SK-N-SH (cell line): ENCODE measurements around the gene TADA2A. TPM values are rescaled to one million over a fixed set of nuclear protein-coding genes. Genes with fewer than 3 reads are reported as not detected.

Experiments
- CTCF ChIA-PET: fragments of 300-600, 350-600 bp; formaldehyde crosslinking; extraction: SDS; loops from one replicate; lab custom pipeline; 2021; lab: Yijun Ruan, JAX
- POLR2A ChIA-PET: fragments of 350-600 bp; sonication (Branson Sonifier 250); formaldehyde crosslinking; extraction: SDS; loops from one replicate; lab custom pipeline; 2020; ENCODE audit warnings: antibody characterized with exemption, inconsistent platforms; lab: Yijun Ruan, JAX
- DNase-seq: peaks from one replicate; pipeline ENCODE4 v3.0.0; 2012
- H2AFZ ChIP-seq: fragments of 200-600 bp; sonication (generic); 2 replicates; pipeline ENCODE4 v1.8.1; 2016; ENCODE audit warnings: antibody characterized with exemption, mild to moderate bottlenecking, low read depth
- H3F3A ChIP-seq: fragments of 200-600 bp; sonication (generic); replicated peaks from 2 replicates; pipeline ENCODE3; 2016; ENCODE audit warnings: antibody characterized with exemption, mild to moderate bottlenecking; ENCODE audit not compliant: insufficient read depth
- H3K27ac ChIP-seq, 2 experiments: fragments of 200-500 bp in 1 of 2; fragments of 200-600 bp in 1 of 2; sonication (Bioruptor generic) in 1 of 2; sonication (generic), shearing (Covaris generic) in 1 of 2; 2 replicates each; pipeline versions ENCODE4 v1.5.1 to v1.6.1; 2014 to 2016; ENCODE audit warnings: low read depth in 2 of 2, inconsistent platforms in 1 of 2, low read length in 1 of 2, mild to moderate bottlenecking in 1 of 2, mixed read lengths in 1 of 2
- H3K27me3 ChIP-seq: fragments of 200-600 bp; sonication (generic), shearing (Covaris generic); 2 replicates; pipeline ENCODE4 v1.6.1; 2016; ENCODE audit warnings: mixed run types; ENCODE audit not compliant: insufficient read depth
- H3K36me3 ChIP-seq, 2 experiments: fragments of 200-500 bp in 1 of 2; fragments of 200-600 bp in 1 of 2; sonication (Bioruptor generic) in 1 of 2; sonication (generic) in 1 of 2; replicated peaks in 1 of 2; 2 replicates each; pipeline versions ENCODE3 to v1.5.1; 2014 to 2016; ENCODE audit warnings: low read length in 1 of 2, mild to moderate bottlenecking in 1 of 2; ENCODE audit not compliant: insufficient read depth in 2 of 2, control insufficient read depth in 1 of 2
- H3K4me1 ChIP-seq, 2 experiments: fragments of 200-500 bp in 1 of 2; fragments of 200-600 bp in 1 of 2; sonication (Bioruptor generic) in 1 of 2; sonication (generic), shearing (Covaris generic) in 1 of 2; 2 replicates each; pipeline versions ENCODE4 v1.5.1 to v1.6.1; 2014 to 2016; ENCODE audit warnings: low read depth in 1 of 2, low read length in 1 of 2, mixed run types in 1 of 2; ENCODE audit not compliant: insufficient read depth in 2 of 2, control insufficient read depth in 1 of 2
- H3K4me2 ChIP-seq: fragments of 200-600 bp; sonication (generic), shearing (Covaris generic); 2 replicates; pipeline ENCODE4 v1.6.1; 2017; ENCODE audit warnings: mixed run types
- H3K4me3 ChIP-seq, 2 experiments: fragments of 200-500 bp in 1 of 2; fragments of 200-600 bp in 1 of 2; sonication (Bioruptor generic) in 1 of 2; sonication (generic), shearing (Covaris generic) in 1 of 2; 2 replicates each; pipeline versions ENCODE4 v1.5.1 to v1.8.1; 2014 to 2016; ENCODE audit warnings: low read depth in 2 of 2, inconsistent platforms in 1 of 2, low read length in 1 of 2, mild to moderate bottlenecking in 1 of 2, mixed read lengths in 1 of 2, moderate library complexity in 1 of 2
- H3K79me2 ChIP-seq: fragments of 200-600 bp; sonication (generic); 2 replicates; pipeline ENCODE4 v1.8.1; 2017; ENCODE audit warnings: mild to moderate bottlenecking; ENCODE audit not compliant: insufficient read depth
- H3K9ac ChIP-seq: fragments of 200-600 bp; sonication (generic); 2 replicates; pipeline ENCODE4 v1.6.1; 2017; ENCODE audit warnings: mixed run types
- H3K9me2 ChIP-seq: fragments of 200-600 bp; sonication (generic); 2 replicates; pipeline ENCODE4 v1.6.1; 2017; ENCODE audit warnings: mixed run types
- H3K9me3 ChIP-seq: fragments of 200-600 bp; sonication (generic); 2 replicates; pipeline ENCODE4 v1.6.1; 2017; ENCODE audit warnings: mixed run types, mild to moderate bottlenecking, moderate library complexity
- H4K20me1 ChIP-seq: fragments of 200-600 bp; sonication (generic); 2 replicates; pipeline ENCODE4 v1.6.1; 2017; ENCODE audit warnings: mild to moderate bottlenecking, mixed run types; ENCODE audit not compliant: insufficient read depth
- CHD2 ChIP-seq: fragments of 150-350 bp; IDR thresholded peaks from 2 replicates; pipeline ENCODE4 v1.6.1; 2018; ENCODE audit warnings: low read length; ENCODE audit not compliant: partially characterized antibody
- EZH2phosphoT487 ChIP-seq: fragments of 200-600 bp; sonication (generic); IDR thresholded peaks from 2 replicates; pipeline ENCODE4 v1.6.1; 2017; ENCODE audit warnings: low read depth, mixed run types, mild to moderate bottlenecking, antibody characterized with exemption, moderate library complexity, borderline replicate concordance
- FOXJ3 ChIP-seq: sonication (generic); formaldehyde crosslinking; IDR thresholded peaks from 2 replicates; pipeline ENCODE4 v1.5.1; 2020; ENCODE audit warnings: mild to moderate bottlenecking, missing genetic modification reagents
- FOXM1 ChIP-seq: IDR thresholded peaks from 2 replicates; pipeline ENCODE4 v1.4.0; 2012; ENCODE audit warnings: low read depth, mild to moderate bottlenecking
- GABPA ChIP-seq: IDR thresholded peaks from 2 replicates; pipeline ENCODE4 v1.4.0; 2012; ENCODE audit warnings: low read depth, mild to moderate bottlenecking
- GATA2 ChIP-seq: sonication (generic); formaldehyde crosslinking; IDR thresholded peaks from 2 replicates; pipeline ENCODE4 v1.5.0; 2020; ENCODE audit warnings: mild to moderate bottlenecking, missing genetic modification reagents
- JUND ChIP-seq: IDR thresholded peaks from 2 replicates; pipeline ENCODE4 v1.4.0; 2012
- MAX ChIP-seq: IDR thresholded peaks from 2 replicates; pipeline ENCODE4 v1.4.0; 2012; ENCODE audit warnings: low read depth
- MXI1 ChIP-seq: IDR thresholded peaks from 2 replicates; pipeline ENCODE4 v1.6.1; 2012; ENCODE audit warnings: mild to moderate bottlenecking, low read depth, low read length, improper control_type of control experiment
- NFIC ChIP-seq: IDR thresholded peaks from 2 replicates; pipeline ENCODE4 v1.4.0; 2012; ENCODE audit warnings: borderline replicate concordance
- NRF1 ChIP-seq: IDR thresholded peaks from 2 replicates; pipeline ENCODE4 v1.6.1; 2012; ENCODE audit warnings: low read depth, mild to moderate bottlenecking, low read length
- RAD21 ChIP-seq: IDR thresholded peaks from 2 replicates; pipeline ENCODE4 v1.6.1; 2012; ENCODE audit warnings: mild to moderate bottlenecking, low read length
- RCOR1 ChIP-seq: fragments of 150-350 bp; IDR thresholded peaks from 2 replicates; pipeline ENCODE4 v1.6.1; 2017; ENCODE audit warnings: antibody characterized with exemption, low read length
- SMC3 ChIP-seq: IDR thresholded peaks from 2 replicates; pipeline ENCODE4 v1.6.1; 2012; ENCODE audit warnings: low read depth, low read length, improper control_type of control experiment
- TEAD4 ChIP-seq: IDR thresholded peaks from 2 replicates; pipeline ENCODE4 v1.4.0; 2012; ENCODE audit warnings: mild to moderate bottlenecking, borderline replicate concordance; ENCODE audit not compliant: insufficient read depth
- USF1 ChIP-seq: IDR thresholded peaks from 2 replicates; pipeline ENCODE4 v1.4.0; 2012; ENCODE audit warnings: low read depth, borderline replicate concordance
- YY1 ChIP-seq: IDR thresholded peaks from 2 replicates; pipeline ENCODE4 v1.4.0; 2012; ENCODE audit warnings: low read depth, mild to moderate bottlenecking
- WGBS: methylation state at CpG from one replicate; pipeline ENCODE4 v1.1.6; 2017; ENCODE audit warnings: low lambda C conversion rate; 5-methylcytosine and 5-hydroxymethylcytosine counted together
- polyA plus RNA-seq, 3 experiments: library from polyadenylated mRNA; depleted of rRNA; stranded (reverse); fragments of >200 nt; gene quantifications; 2 replicates each; pipeline ENCODE4 v1.2.3, GENCODE V29; 2012

TADA2A gene
- polyA plus RNA-seq, 1 of the 3 experiments (the other 2 are of a cell fraction) = 9.7 TPM

- Histone ChIP-seq H2AFZ (no peak overlapping the region), H3K79me2 (peaks cover 14% of the 10 kb centered on the region), H3K4me3 (no peak overlapping the region), H3K27me3 (no peaks in the 10 kb centered on the region), H4K20me1 (no peaks in the 10 kb centered on the region), H3K4me1 (peaks cover 4 to 8% of the 10 kb centered on the region in 2 experiments; a peak in 1 of 4 replicates), H3F3A (peaks cover 27% of the 10 kb centered on the region), H3K9me2 (no peaks in the 10 kb centered on the region), H3K9ac (no peak overlapping the region), H3K9me3 (no peaks in the 10 kb centered on the region), H3K27ac (0 out of 4 replicates have a peak overlapping the region, but pooled peaks of 1 of the 2 experiments have one; percentile 24), H3K36me3 (peaks cover 48 to 55% of the 10 kb centered on the region in 2 experiments), H3K4me2 (no peak overlapping the region)
- POLR2A ChIA-PET = no interaction called here
- 87% methylated on average over 8 of the region's 8 CpGs for WGBS
- TF ChIP-seq CHD2 (no peak), RAD21 (peak; percentile 42), SMC3 (0 out of 2 replicates have a peak, but pooled peaks have one; percentile 10), USF1 (no peak)
- CTCF ChIA-PET = interaction anchor here (0.8 to 4.2 kb wide), 4 partner anchors 9 to 145 kb away, joined by 4 to 19 read pairs (median 5); no protein-coding TSS in a partner anchor
- no peak for DNase-seq
Observed at GRCh38 chr17:37518826-37519225, 112.1 kb downstream of the TADA2A start.

- no peak overlapping the region for H3K4me3 ChIP-seq
- no peak overlapping the region for H2AFZ ChIP-seq
- ChIA-PET POLR2A (no interaction called here), CTCF (interaction anchor here (0.8 to 4.2 kb wide), 6 partner anchors 8 to 146 kb away, joined by 4 to 19 read pairs (median 4); no protein-coding TSS in a partner anchor)
- H3K27ac ChIP-seq = peak overlapping the region in 1 of 2 experiments; percentile 24; a peak in 2 of 4 replicates
- peaks cover 21% of the 10 kb centered on the region for H3F3A ChIP-seq
- H4K20me1 ChIP-seq = no peaks in the 10 kb centered on the region
- H3K4me1 ChIP-seq = peaks cover 4 to 8% of the 10 kb centered on the region in 2 experiments; a peak in 1 of 4 replicates
- peaks cover 9% of the 10 kb centered on the region for H3K79me2 ChIP-seq
- TF ChIP-seq JUND = no peak
- no peak for TF ChIP-seq NRF1
- no peak for TF ChIP-seq NFIC
- TF ChIP-seq CHD2 = no peak
- no peak for TF ChIP-seq USF1
- no peak for TF ChIP-seq FOXJ3
- TF ChIP-seq MAX = no peak
- TF ChIP-seq GABPA = no peak
- TF ChIP-seq MXI1 = no peak
- no peak for TF ChIP-seq GATA2 (CRISPR knock-in tag)
- no peak for TF ChIP-seq YY1
- no peak for TF ChIP-seq TEAD4
- TF ChIP-seq EZH2phosphoT487 = no peak
- TF ChIP-seq FOXM1 = no peak
- no peak for TF ChIP-seq RAD21
- TF ChIP-seq RCOR1 = no peak
- no peak for TF ChIP-seq SMC3
- no peak for DNase-seq
- H3K9me3 ChIP-seq = no peaks in the 10 kb centered on the region
- no peaks in the 10 kb centered on the region for H3K9me2 ChIP-seq
- no peaks in the 10 kb centered on the region for H3K27me3 ChIP-seq
- peaks cover 48 to 58% of the 10 kb centered on the region in 2 experiments for H3K36me3 ChIP-seq
- H3K9ac ChIP-seq = no peak overlapping the region
- no peak overlapping the region for H3K4me2 ChIP-seq
- WGBS = 76% methylated on average over 5 of the region's 5 CpGs
Observed at GRCh38 chr17:37519251-37519985, 112.7 kb downstream of the TADA2A start.
